ENCODE measurements around the gene MIA.

DNA sequence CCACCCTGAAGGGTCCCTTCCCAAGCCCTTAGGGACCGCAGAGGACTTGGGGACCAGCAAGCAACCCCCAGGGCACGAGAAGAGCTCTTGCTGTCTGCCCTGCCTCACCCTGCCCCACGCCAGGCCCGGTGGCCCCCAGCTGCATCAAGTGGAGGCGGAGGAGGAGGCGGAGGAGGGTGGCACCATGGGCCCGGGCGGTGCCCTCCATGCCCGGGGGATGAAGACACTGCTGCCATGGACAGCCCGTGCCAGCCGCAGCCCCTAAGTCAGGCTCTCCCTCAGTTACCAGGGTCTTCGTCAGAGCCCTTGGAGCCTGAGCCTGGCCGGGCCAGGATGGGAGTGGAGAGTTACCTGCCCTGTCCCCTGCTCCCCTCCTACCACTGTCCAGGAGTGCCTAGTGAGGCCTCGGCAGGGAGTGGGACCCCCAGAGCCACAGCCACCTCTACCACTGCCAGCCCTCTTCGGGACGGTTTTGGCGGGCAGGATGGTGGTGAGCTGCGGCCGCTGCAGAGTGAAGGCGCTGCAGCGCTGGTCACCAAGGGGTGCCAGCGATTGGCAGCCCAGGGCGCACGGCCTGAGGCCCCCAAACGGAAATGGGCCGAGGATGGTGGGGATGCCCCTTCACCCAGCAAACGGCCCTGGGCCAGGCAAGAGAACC is 25.1 kb downstream of the MIA start:
- TF ChIP-seq, protein P1, sequence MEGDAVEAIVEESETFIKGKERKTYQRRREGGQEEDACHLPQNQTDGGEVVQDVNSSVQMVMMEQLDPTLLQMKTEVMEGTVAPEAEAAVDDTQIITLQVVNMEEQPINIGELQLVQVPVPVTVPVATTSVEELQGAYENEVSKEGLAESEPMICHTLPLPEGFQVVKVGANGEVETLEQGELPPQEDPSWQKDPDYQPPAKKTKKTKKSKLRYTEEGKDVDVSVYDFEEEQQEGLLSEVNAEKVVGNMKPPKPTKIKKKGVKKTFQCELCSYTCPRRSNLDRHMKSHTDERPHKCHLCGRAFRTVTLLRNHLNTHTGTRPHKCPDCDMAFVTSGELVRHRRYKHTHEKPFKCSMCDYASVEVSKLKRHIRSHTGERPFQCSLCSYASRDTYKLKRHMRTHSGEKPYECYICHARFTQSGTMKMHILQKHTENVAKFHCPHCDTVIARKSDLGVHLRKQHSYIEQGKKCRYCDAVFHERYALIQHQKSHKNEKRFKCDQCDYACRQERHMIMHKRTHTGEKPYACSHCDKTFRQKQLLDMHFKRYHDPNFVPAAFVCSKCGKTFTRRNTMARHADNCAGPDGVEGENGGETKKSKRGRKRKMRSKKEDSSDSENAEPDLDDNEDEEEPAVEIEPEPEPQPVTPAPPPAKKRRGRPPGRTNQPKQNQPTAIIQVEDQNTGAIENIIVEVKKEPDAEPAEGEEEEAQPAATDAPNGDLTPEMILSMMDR (conservative IDR thresholded peaks at IDR 0.05; ENCODE audit: low read depth, low read length): no peak
- no peak for TF ChIP-seq EZH2 (IDR thresholded peaks at IDR 0.05; ENCODE audit: borderline replicate concordance, low read depth, low read length, poor library complexity, severe bottlenecking)
